ENCODE measurements around the gene HPRT1.

The HPRT1 gene

GRCh38 chrX:134543288-134543687, 83.3 kb downstream of the HPRT1 start:
- no peak for DNase-seq (ENCODE audit: low read depth)

GRCh38 chrX:134544135-134544512, 84.2 kb downstream of the HPRT1 start:
- DNase-seq (ENCODE audit: low read depth) = no peak

GRCh38 chrX:134544513-134545151, 84.7 kb downstream of the HPRT1 start:
- DNase-seq (ENCODE audit: low read depth) = no peak

- no peak for DNase-seq (ENCODE audit: low read depth)
Measured at GRCh38 chrX:134545510-134545909, 85.5 kb downstream of the HPRT1 start.

- DNase-seq (ENCODE audit: low read depth) = no peak
Measured at GRCh38 chrX:134546187-134546586, 86.2 kb downstream of the HPRT1 start.

GRCh38 chrX:134547047-134547679, 87.2 kb downstream of the HPRT1 start:
- DNase-seq (ENCODE audit: low read depth) = peak; percentile 44

- no peak for DNase-seq (ENCODE audit: low read depth)
Measured at GRCh38 chrX:134548257-134549201, 88.6 kb downstream of the HPRT1 start.

Data from EH (cell line).